Stimulated activated CD8-positive, alpha-beta memory T cell treated with anti-CD3 and anti-CD28 coated beads, Interleukin-7, amount 100 ng/mL, for 1 hour (primary cell): ENCODE measurements around the gene PEAK3.

ENCODE experiments used
- DNase-seq, 2 donors: peaks; one replicate each; pipeline ENCODE4 v3.0.0-alpha.2; 2020; ENCODE audit warnings: low read depth in 2 of 2

The PEAK3 gene

GRCh38 chr19:2236314-2237050 lies 45.5 kb downstream of the PEAK3 start, which contains the start of the genes PLEKHJ1 and SF3A2:
Gene PLEKHJ1 (minus strand): TSS chr19:2236329. CDS start chr19:2236248, 81 bp downstream.
Gene SF3A2 (plus strand): TSS chr19:2236824. CDS start chr19:2243419, 6,595 bp downstream.
- peak; percentile 95 to 96 for DNase-seq

- no peak for DNase-seq
Observed at GRCh38 chr19:2236064-2236313, 46.0 kb downstream of the PEAK3 start.

GRCh38 chr19:2235381-2236063 lies 46.5 kb downstream of the PEAK3 start:
- DNase-seq: no peak

- no peak for DNase-seq
Observed at GRCh38 chr19:2234996-2235380, 47.0 kb downstream of the PEAK3 start.

GRCh38 chr19:2233601-2234280 lies 48.2 kb downstream of the PEAK3 start:
- no peak for DNase-seq

GRCh38 chr19:2232286-2233151 lies 49.5 kb downstream of the PEAK3 start:
- no peak for DNase-seq

- DNase-seq: no peak
Observed at GRCh38 chr19:2231621-2232221, 50.3 kb downstream of the PEAK3 start.

- DNase-seq: no peak
Observed at GRCh38 chr19:2230807-2231533, 51.0 kb downstream of the PEAK3 start.

- DNase-seq: no peak
Observed at GRCh38 chr19:2230033-2230531, 51.9 kb downstream of the PEAK3 start.

- DNase-seq: no peak
Observed at GRCh38 chr19:2229103-2230032, 52.6 kb downstream of the PEAK3 start.

GRCh38 chr19:2228157-2229030 lies 53.6 kb downstream of the PEAK3 start:
- DNase-seq: no peak

GRCh38 chr19:2227415-2228156 lies 54.4 kb downstream of the PEAK3 start:
- DNase-seq: no peak

GRCh38 chr19:2226840-2227360 lies 55.1 kb downstream of the PEAK3 start:
- DNase-seq: no peak

GRCh38 chr19:2226051-2226839 lies 55.7 kb downstream of the PEAK3 start:
- DNase-seq: no peak

- DNase-seq: no peak
Observed at GRCh38 chr19:2225415-2226050, 56.4 kb downstream of the PEAK3 start.

GRCh38 chr19:2224754-2225349 lies 57.1 kb downstream of the PEAK3 start:
- no peak for DNase-seq
